Measurements from ENCODE around the gene PAM16. TPM values are rescaled to one million over a fixed set of nuclear protein-coding genes. Genes with fewer than 3 reads are reported as not detected.

PAM16 gene
- total and polyA plus RNA-seq, 9 of the 15 experiments (the other 6 are each of a cell fraction or from before 2014, with no cell fraction given), result 38.7 to 273 (median 79.3) TPM

DNA sequence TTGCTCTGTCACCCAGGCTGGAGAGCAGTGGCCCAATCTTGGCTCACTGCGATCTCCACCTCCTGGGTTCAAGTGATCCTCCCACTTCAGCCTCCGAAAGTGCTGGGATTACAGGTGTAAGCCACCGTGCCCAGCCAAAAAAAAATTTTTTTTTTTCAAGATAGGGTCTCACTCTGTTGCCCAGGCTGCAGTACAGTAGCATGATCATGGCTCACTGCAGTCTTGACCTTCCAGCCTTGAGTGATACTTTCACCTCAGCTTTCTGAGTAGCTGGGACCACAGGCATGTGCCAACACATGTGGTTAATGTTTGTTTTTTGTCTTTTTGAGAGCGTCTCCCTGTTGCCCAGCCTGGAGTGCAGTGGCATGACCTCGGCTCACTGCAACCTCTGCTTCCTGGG, 1.7 kb upstream of the PAM16 start:
- DNase-seq (ENCODE audit: extremely low read depth in 1 of 4, low spot score in 3 of 4) (no peak), ATAC-seq (no peak), FAIRE-seq (no peak)
- no peak overlapping the region for H3K9ac ChIP-seq (ENCODE audit: insufficient read depth in 1 of 2, low read depth in 2 of 2, low read length in 2 of 2)
- ChIA-PET POLR2A (no interaction called here), CTCF (ENCODE audit: low intra/inter-chr PET ratio) (interaction anchor here (0.7 kb wide), 1 partner anchor 157 kb away, joined by 10 read pairs; no protein-coding TSS in a partner anchor)
- H3K9me3 ChIP-seq (replicated peaks; ENCODE audit: control insufficient read depth, insufficient read depth, low read depth, low read length), result no peaks in the 10 kb centered on the region
- no peak overlapping the region for H3K4me3 ChIP-seq
- peak; percentile 97 for TF ChIP-seq ZNF121 (CRISPR knock-in tag; conservative IDR thresholded peaks at IDR 0.05)
- TF ChIP-seq, protein P1, sequence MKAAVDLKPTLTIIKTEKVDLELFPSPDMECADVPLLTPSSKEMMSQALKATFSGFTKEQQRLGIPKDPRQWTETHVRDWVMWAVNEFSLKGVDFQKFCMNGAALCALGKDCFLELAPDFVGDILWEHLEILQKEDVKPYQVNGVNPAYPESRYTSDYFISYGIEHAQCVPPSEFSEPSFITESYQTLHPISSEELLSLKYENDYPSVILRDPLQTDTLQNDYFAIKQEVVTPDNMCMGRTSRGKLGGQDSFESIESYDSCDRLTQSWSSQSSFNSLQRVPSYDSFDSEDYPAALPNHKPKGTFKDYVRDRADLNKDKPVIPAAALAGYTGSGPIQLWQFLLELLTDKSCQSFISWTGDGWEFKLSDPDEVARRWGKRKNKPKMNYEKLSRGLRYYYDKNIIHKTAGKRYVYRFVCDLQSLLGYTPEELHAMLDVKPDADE (conservative IDR thresholded peaks at IDR 0.05; ENCODE audit: control insufficient read depth, low read depth, low read length), result no peak
- no peak overlapping the region for H3K4me2 ChIP-seq (ENCODE audit: insufficient read depth, low read length)
- peaks cover 5% of the 10 kb centered on the region; the same call in 1 of the 2 replicates for H4K20me1 ChIP-seq (replicated peaks; ENCODE audit: control insufficient read depth, insufficient read depth, low read length)
- no peak overlapping the region for H2AFZ ChIP-seq (ENCODE audit: low read depth, low read length)
- H3K27ac ChIP-seq (ENCODE audit: extremely low read depth, low read depth, low read length), result no peak overlapping the region
- peaks cover 18 to 36% of the 10 kb centered on the region in 2 experiments; a peak in 4 of 5 replicates for H3K4me1 ChIP-seq (replicated peaks in 1 of 2; ENCODE audit: control insufficient read depth in 2 of 2, insufficient read depth in 2 of 2, low read length in 2 of 2)
- WGBS (ENCODE audit: insufficient coverage, low coverage, missing lambda C conversion rate), result 75% methylated on average over 4 of the region's 5 CpGs
- no peaks in the 10 kb centered on the region for H3K27me3 ChIP-seq (ENCODE audit: control insufficient read depth in 2 of 2, insufficient read depth in 2 of 2, low read length in 2 of 2)
- in situ Hi-C loops (cut with MboI), result no loop called here
- H3K9me1 ChIP-seq (ENCODE audit: control insufficient read depth, insufficient read depth, low read length), result no peaks in the 10 kb centered on the region
- peaks cover 28% of the 10 kb centered on the region; the same call in 1 of the 3 replicates for H3K36me3 ChIP-seq (ENCODE audit: control insufficient read depth, insufficient read depth, low read length)
- peaks cover 32% of the 10 kb centered on the region for H3K79me2 ChIP-seq (ENCODE audit: control insufficient read depth, insufficient read depth, low read length)
- no TSS peak for BruUV-seq (replicated peaks)
- intact Hi-C loops (cut with micrococcal nuclease), result no loop called here

DNA sequence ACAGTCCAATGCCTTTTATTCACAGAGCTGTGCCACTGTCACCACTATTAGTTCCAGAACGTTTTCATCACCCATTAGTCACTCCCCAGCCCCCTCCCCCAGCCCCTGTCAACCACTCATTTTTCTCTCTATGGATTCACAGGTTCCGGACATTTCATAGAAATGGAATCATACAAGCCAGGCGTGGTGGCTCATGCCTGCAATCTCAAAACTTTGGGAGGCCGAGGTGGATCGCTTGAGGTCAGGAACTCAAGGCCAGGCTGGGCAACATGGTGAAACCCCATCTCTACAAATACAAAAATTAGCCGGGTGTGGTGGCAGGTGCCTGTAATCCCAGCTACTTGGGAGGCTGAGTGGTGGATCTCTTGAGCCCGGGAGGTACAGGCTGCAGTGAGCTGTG, 759 bp upstream of the PAM16 start:
- CTCF ChIA-PET (ENCODE audit: low intra/inter-chr PET ratio), result interaction anchor here (0.7 kb wide), 1 partner anchor 156 kb away, joined by 10 read pairs; no protein-coding TSS in a partner anchor
- H4K20me1 ChIP-seq (replicated peaks; ENCODE audit: control insufficient read depth, insufficient read depth, low read length), result peaks cover 11% of the 10 kb centered on the region; the same call in 1 of the 2 replicates
- POLR2A ChIA-PET, result interaction anchor here (0.6 to 1.2 kb wide), 5 partner anchors 10 to 54 kb away, joined by 3 to 6 read pairs (median 3); partner anchors contain the start of gene VASN
- peak overlapping the region; percentile 100 for H3K4me2 ChIP-seq (ENCODE audit: insufficient read depth, low read length)
- no peaks in the 10 kb centered on the region for H3K27me3 ChIP-seq (ENCODE audit: control insufficient read depth in 2 of 2, insufficient read depth in 2 of 2, low read length in 2 of 2)
- H3K79me2 ChIP-seq (ENCODE audit: control insufficient read depth, insufficient read depth, low read length), result peaks cover 42% of the 10 kb centered on the region
- peak; percentile 35 for FAIRE-seq
- H3K4me1 ChIP-seq (replicated peaks in 1 of 2; ENCODE audit: control insufficient read depth in 2 of 2, insufficient read depth in 2 of 2, low read length in 2 of 2), result peaks cover 22 to 46% of the 10 kb centered on the region in 2 experiments; a peak in 4 of 5 replicates
- H3K4me3 ChIP-seq, result no peak overlapping the region
- BruUV-seq (replicated peaks), result no TSS peak
- H3K9ac ChIP-seq (ENCODE audit: insufficient read depth in 1 of 2, low read depth in 2 of 2, low read length in 2 of 2), result peak overlapping the region in 1 of 2 experiments; percentile 44; a peak in 2 of 4 replicates
- no peaks in the 10 kb centered on the region for H3K9me3 ChIP-seq (replicated peaks; ENCODE audit: control insufficient read depth, insufficient read depth, low read depth, low read length)
- peaks cover 34% of the 10 kb centered on the region; the same call in 1 of the 3 replicates for H3K36me3 ChIP-seq (ENCODE audit: control insufficient read depth, insufficient read depth, low read length)
- in situ Hi-C loops (cut with MboI), result no loop called here
- intact Hi-C loops (cut with micrococcal nuclease), result no loop called here
- peak overlapping the region; percentile 59; the same call in 2 of the 3 replicates for H3K27ac ChIP-seq (ENCODE audit: extremely low read depth, low read depth, low read length)
- 39% methylated on average over 7 of the region's 7 CpGs for WGBS (ENCODE audit: insufficient coverage, low coverage, missing lambda C conversion rate)
- no peaks in the 10 kb centered on the region for H3K9me1 ChIP-seq (ENCODE audit: control insufficient read depth, insufficient read depth, low read length)
- peak in 1 of 4 experiments; percentile 30 for DNase-seq (ENCODE audit: extremely low read depth in 1 of 4, low spot score in 3 of 4)
- no peak for ATAC-seq
- TF ChIP-seq, protein P2, sequence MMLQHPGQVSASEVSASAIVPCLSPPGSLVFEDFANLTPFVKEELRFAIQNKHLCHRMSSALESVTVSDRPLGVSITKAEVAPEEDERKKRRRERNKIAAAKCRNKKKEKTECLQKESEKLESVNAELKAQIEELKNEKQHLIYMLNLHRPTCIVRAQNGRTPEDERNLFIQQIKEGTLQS (IDR thresholded peaks at IDR 0.05), result peak; percentile 28; the same call in 1 of the 2 replicates
- TF ChIP-seq, protein P2 (CRISPR knock-in tag; conservative IDR thresholded peaks at IDR 0.05), result no peak
- TF ChIP-seq TFAM (CRISPR knock-in tag; conservative IDR thresholded peaks at IDR 0.05), result no peak
- peak overlapping the region; percentile 84 for H2AFZ ChIP-seq (ENCODE audit: low read depth, low read length)

All from K562 (cell line).